CD14-positive monocyte (primary cell): ENCODE results near the gene CASQ1. TPM values are rescaled to one million over a fixed set of nuclear protein-coding genes. Genes with fewer than 3 reads are reported as not detected.

Experiments
- DNase-seq, 3 donors: peaks; one replicate each; pipeline ENCODE4 v3.0.0-alpha.2; 2011 to 2022
- H2AFZ ChIP-seq: 2 replicates; pipeline ENCODE4 v1.6.0; 2012; ENCODE audit warnings: mild to moderate bottlenecking, low read depth, low read length, inconsistent platforms; ENCODE audit not compliant: insufficient read depth, poor library complexity, severe bottlenecking
- H3K27ac ChIP-seq, 2 donors: 1 replicate in 1 of 2; 2 replicates in 1 of 2; pipeline ENCODE4 v1.5.1; 2012 to 2013; ENCODE audit warnings: low read length in 2 of 2, control low read depth in 1 of 2, inconsistent platforms in 1 of 2, low read depth in 1 of 2, mild to moderate bottlenecking in 1 of 2
- H3K27me3 ChIP-seq, 2 donors: one replicate each; pipeline versions ENCODE4 v1.6.0 to v1.6.1; 2011 to 2013; ENCODE audit warnings: low read length in 2 of 2; ENCODE audit not compliant: control insufficient read depth in 2 of 2, insufficient read depth in 2 of 2
- H3K36me3 ChIP-seq, 2 donors: replicated peaks in 1 of 2; 1 replicate in 1 of 2; 2 replicates in 1 of 2; pipeline versions ENCODE4 v1.5.1 to v1.6.1; 2012 to 2013; ENCODE audit warnings: low read length in 2 of 2, control low read depth in 1 of 2, inconsistent platforms in 1 of 2, mild to moderate bottlenecking in 1 of 2; ENCODE audit not compliant: insufficient read depth in 2 of 2, control insufficient read depth in 1 of 2
- H3K4me1 ChIP-seq, 2 donors: 1 replicate in 1 of 2; 2 replicates in 1 of 2; pipeline versions ENCODE4 v1.5.1 to v1.6.1; 2012 to 2013; ENCODE audit warnings: low read length in 2 of 2, control low read depth in 1 of 2, inconsistent platforms in 1 of 2, mild to moderate bottlenecking in 1 of 2, moderate library complexity in 1 of 2; ENCODE audit not compliant: insufficient read depth in 2 of 2, control insufficient read depth in 1 of 2
- H3K4me2 ChIP-seq: replicated peaks from 2 replicates; pipeline ENCODE3; 2012; ENCODE audit warnings: low read length, moderate library complexity, mild to moderate bottlenecking; ENCODE audit not compliant: poor library complexity, severe bottlenecking; ENCODE audit errors: extremely low read depth
- H3K4me3 ChIP-seq, 3 experiments: fragments of 200-600 bp in 1 of 3; sonication (generic) in 1 of 3; replicated peaks in 1 of 3; 1 replicate in 2 of 3; 2 replicates in 1 of 3; pipeline ENCODE4 v1.5.1; 2011 to 2013; ENCODE audit warnings: low read length in 3 of 3, mild to moderate bottlenecking in 3 of 3, control low read depth in 2 of 3, low read depth in 2 of 3, inconsistent platforms in 1 of 3, moderate library complexity in 1 of 3
- H3K79me2 ChIP-seq: 2 replicates; pipeline ENCODE4 v1.6.0; 2012; ENCODE audit warnings: mild to moderate bottlenecking, control low read depth, inconsistent platforms, low read length, moderate library complexity; ENCODE audit not compliant: insufficient read depth
- H3K9ac ChIP-seq: 2 replicates; pipeline ENCODE4 v1.6.0; 2017; ENCODE audit warnings: low read length, mild to moderate bottlenecking; ENCODE audit not compliant: insufficient read depth, poor library complexity, severe bottlenecking
- H3K9me3 ChIP-seq, 2 donors: replicated peaks in 1 of 2; 1 replicate in 1 of 2; 2 replicates in 1 of 2; pipeline versions ENCODE4 v1.5.1 to v1.6.1; 2012 to 2013; ENCODE audit warnings: low read length in 2 of 2, control low read depth in 1 of 2; ENCODE audit not compliant: control insufficient read depth in 1 of 2, insufficient read depth in 1 of 2
- H4K20me1 ChIP-seq: 2 replicates; pipeline ENCODE4 v1.6.0; 2012; ENCODE audit warnings: mild to moderate bottlenecking, low read length, control low read depth, moderate library complexity; ENCODE audit not compliant: insufficient read depth
- H3K27ac Mint-ChIP-seq, 7 donors: one replicate each; pipeline ENCODE4 v1.8.0; 2020; ENCODE audit warnings: mild to moderate bottlenecking in 7 of 7, mixed read lengths in 7 of 7, moderate library complexity in 6 of 7, inconsistent platforms in 2 of 7
- H3K27me3 Mint-ChIP-seq, 3 donors: one replicate each; pipeline ENCODE4 v1.8.0; 2021 to 2022; ENCODE audit warnings: low read depth in 3 of 3, mild to moderate bottlenecking in 3 of 3, mixed read lengths in 3 of 3, moderate library complexity in 3 of 3, inconsistent platforms in 1 of 3
- H3K36me3 Mint-ChIP-seq, 2 donors: one replicate each; pipeline ENCODE4 v1.8.0; 2020; ENCODE audit warnings: mixed read lengths in 2 of 2, inconsistent platforms in 1 of 2, mild to moderate bottlenecking in 1 of 2
- H3K4me1 Mint-ChIP-seq: one replicate; pipeline ENCODE4 v1.8.0; 2020; ENCODE audit warnings: mild to moderate bottlenecking, mixed read lengths
- H3K4me3 Mint-ChIP-seq, 2 donors: one replicate each; pipeline ENCODE4 v1.8.0; 2020; ENCODE audit warnings: mild to moderate bottlenecking in 2 of 2, mixed read lengths in 2 of 2, moderate library complexity in 1 of 2
- H3K9me3 Mint-ChIP-seq, 7 donors: one replicate each; pipeline ENCODE4 v1.8.0; 2020 to 2022; ENCODE audit warnings: mixed read lengths in 7 of 7, mild to moderate bottlenecking in 6 of 7, moderate library complexity in 6 of 7, inconsistent platforms in 2 of 7
- WGBS: methylation state at CpG from one replicate; pipeline ENCODE4 v1.1.5; 2013; ENCODE audit warnings: missing lambda C conversion rate; ENCODE audit not compliant: insufficient coverage; 5-methylcytosine and 5-hydroxymethylcytosine counted together
- intact Hi-C, 2 donors: fragments of 100-400 bp; cut with micrococcal nuclease; formaldehyde crosslinking; loops; one replicate each; pipeline versions ENCODE4 v1.15.0 to v1.15.1; 2023
- polyA plus RNA-seq, 3 donors: library from polyadenylated mRNA; depleted of rRNA in 1 of 3; unstranded in 2 of 3; stranded (reverse) in 1 of 3; fragments of 300-500 nt in 2 of 3; fragments of >200 nt in 1 of 3; fragmentation: Illumina TruSeq in 2 of 3; gene quantifications; 1 replicate in 2 of 3; 2 replicates in 1 of 3; pipeline ENCODE4 v1.2.3, GENCODE V29; 2012 to 2021
- TF ChIP-seq, protein P1 (sequence below): fragments of 200-600 bp; IDR thresholded peaks from one replicate; pipeline ENCODE4 v1.8.0; 2022; ENCODE audit warnings: antibody characterized with exemption, mild to moderate bottlenecking

CASQ1 gene
- polyA plus RNA-seq, 3 donors, result 0.09 to 11.1 TPM; not detected in 1

DNA sequence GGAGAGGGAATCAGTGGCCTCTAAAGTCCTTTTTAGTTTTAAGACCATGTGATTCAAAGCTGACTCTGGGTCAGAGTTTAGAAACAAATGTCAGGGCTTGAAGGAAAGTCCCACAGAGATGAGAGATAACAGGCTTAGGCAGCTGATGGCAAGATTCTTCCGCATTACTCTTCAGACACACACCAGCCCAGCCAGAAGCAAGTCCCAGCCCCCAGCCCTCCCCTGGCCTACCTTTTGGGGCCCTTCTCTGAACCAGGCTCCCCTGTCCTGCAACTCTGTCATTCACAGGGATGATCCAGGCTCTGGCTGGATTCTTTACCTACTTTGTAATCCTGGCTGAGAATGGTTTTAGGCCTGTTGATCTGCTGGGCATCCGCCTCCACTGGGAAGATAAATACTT lies 13.1 kb upstream of the CASQ1 start:
- Histone ChIP-seq H2AFZ (no peak overlapping the region), H3K4me3 (no peak overlapping the region), H3K79me2 (no peaks in the 10 kb centered on the region), H3K9ac (no peak overlapping the region), H3K4me2 (no peak overlapping the region), H3K27ac (no peak overlapping the region), H3K9me3 (no peaks in the 10 kb centered on the region), H3K4me1 (no peaks in the 10 kb centered on the region), H3K36me3 (peaks cover 0 to 8% of the 10 kb centered on the region in 2 donors), H4K20me1 (no peaks in the 10 kb centered on the region), H3K27me3 (no peaks in the 10 kb centered on the region)
- no peak overlapping the region for H3K27ac Mint-ChIP-seq
- 93% methylated on average over 2 of the region's 2 CpGs for WGBS
- H3K4me1 Mint-ChIP-seq, result no peaks in the 10 kb centered on the region
- DNase-seq, result no peak
- no peak overlapping the region for H3K4me3 Mint-ChIP-seq
- TF ChIP-seq, protein P1, sequence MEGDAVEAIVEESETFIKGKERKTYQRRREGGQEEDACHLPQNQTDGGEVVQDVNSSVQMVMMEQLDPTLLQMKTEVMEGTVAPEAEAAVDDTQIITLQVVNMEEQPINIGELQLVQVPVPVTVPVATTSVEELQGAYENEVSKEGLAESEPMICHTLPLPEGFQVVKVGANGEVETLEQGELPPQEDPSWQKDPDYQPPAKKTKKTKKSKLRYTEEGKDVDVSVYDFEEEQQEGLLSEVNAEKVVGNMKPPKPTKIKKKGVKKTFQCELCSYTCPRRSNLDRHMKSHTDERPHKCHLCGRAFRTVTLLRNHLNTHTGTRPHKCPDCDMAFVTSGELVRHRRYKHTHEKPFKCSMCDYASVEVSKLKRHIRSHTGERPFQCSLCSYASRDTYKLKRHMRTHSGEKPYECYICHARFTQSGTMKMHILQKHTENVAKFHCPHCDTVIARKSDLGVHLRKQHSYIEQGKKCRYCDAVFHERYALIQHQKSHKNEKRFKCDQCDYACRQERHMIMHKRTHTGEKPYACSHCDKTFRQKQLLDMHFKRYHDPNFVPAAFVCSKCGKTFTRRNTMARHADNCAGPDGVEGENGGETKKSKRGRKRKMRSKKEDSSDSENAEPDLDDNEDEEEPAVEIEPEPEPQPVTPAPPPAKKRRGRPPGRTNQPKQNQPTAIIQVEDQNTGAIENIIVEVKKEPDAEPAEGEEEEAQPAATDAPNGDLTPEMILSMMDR, result no peak
- peaks cover 0 to 3% (median 0%) of the 10 kb centered on the region in 7 donors for H3K9me3 Mint-ChIP-seq
- intact Hi-C loops, result no loop called here
- H3K36me3 Mint-ChIP-seq, result peaks cover 0 to 4% of the 10 kb centered on the region in 2 donors
- peaks cover 4 to 7% (median 5%) of the 10 kb centered on the region in 3 donors for H3K27me3 Mint-ChIP-seq

GRCh38 chr1:160177667-160178066 lies 12.7 kb upstream of the CASQ1 start:
- peaks cover 0 to 4% of the 10 kb centered on the region in 2 donors for H3K36me3 Mint-ChIP-seq
- Histone ChIP-seq H3K9ac (no peak overlapping the region), H3K4me3 (no peak overlapping the region), H3K4me2 (no peak overlapping the region), H3K9me3 (no peaks in the 10 kb centered on the region), H4K20me1 (no peaks in the 10 kb centered on the region), H3K36me3 (peaks cover 0 to 8% of the 10 kb centered on the region in 2 donors), H2AFZ (no peak overlapping the region), H3K27ac (no peak overlapping the region), H3K79me2 (no peaks in the 10 kb centered on the region), H3K27me3 (no peaks in the 10 kb centered on the region), H3K4me1 (no peaks in the 10 kb centered on the region)
- peaks cover 0 to 3% (median 0%) of the 10 kb centered on the region in 7 donors for H3K9me3 Mint-ChIP-seq
- H3K27ac Mint-ChIP-seq, result peak overlapping the region in 1 of 7 donors; percentile 61
- peaks cover 4 to 7% (median 5%) of the 10 kb centered on the region in 3 donors for H3K27me3 Mint-ChIP-seq
- TF ChIP-seq, protein P1, result no peak
- H3K4me3 Mint-ChIP-seq, result peak overlapping the region in 1 of 2 donors; percentile 10
- DNase-seq, result no peak
- no peaks in the 10 kb centered on the region for H3K4me1 Mint-ChIP-seq
- intact Hi-C loops, result no loop called here
- WGBS, result no CpG with 5 or more reads among the region's 1 CpG
